Vagina (tissue), 2 donors: Measurements from ENCODE around the gene THAP4. TPM values are rescaled to one million over a fixed set of nuclear protein-coding genes. Genes with fewer than 3 reads are reported as not detected.

Experiments used
- DNase-seq, 2 donors: peaks; one replicate each; pipeline ENCODE4 v3.0.0-alpha.2; 2017; ENCODE audit errors: extremely low spot score in 2 of 2
- H3K27ac ChIP-seq: fragments of 200-600 bp; sonication (generic); one replicate; pipeline ENCODE4 v1.5.1; 2019
- H3K27me3 ChIP-seq: fragments of 200-600 bp; sonication (generic); one replicate; pipeline ENCODE4 v1.5.1; 2019
- H3K36me3 ChIP-seq, 2 donors: fragments of 200-600 bp; sonication (generic); one replicate each; pipeline ENCODE4 v1.5.1; 2017 to 2019
- H3K4me1 ChIP-seq: fragments of 200-600 bp; sonication (generic); one replicate; pipeline ENCODE4 v1.5.1; 2019
- H3K4me3 ChIP-seq, 2 donors: fragments of 200-600 bp; sonication (generic); 1 replicate in 1 of 2; 2 replicates in 1 of 2; pipeline ENCODE4 v1.5.1; 2016 to 2019
- H3K9me3 ChIP-seq: fragments of 200-600 bp; sonication (generic); one replicate; pipeline ENCODE4 v1.5.1; 2019
- POLR2A ChIP-seq, 2 donors: fragments of 450-650 bp; IDR thresholded peaks; one replicate each; pipeline ENCODE4 v1.6.1; 2017; ENCODE audit warnings: antibody characterized with exemption in 2 of 2, mild to moderate bottlenecking in 2 of 2, moderate library complexity in 2 of 2
- POLR2AphosphoS5 ChIP-seq, 2 donors: sonication (generic); formaldehyde crosslinking; IDR thresholded peaks; one replicate each; pipeline ENCODE4 v1.9.0; 2017; ENCODE audit warnings: antibody characterized with exemption in 2 of 2, mild to moderate bottlenecking in 2 of 2, low read depth in 1 of 2; ENCODE audit not compliant: insufficient read depth in 1 of 2
- intact Hi-C: fragments of 100-400 bp; cut with DNase I; formaldehyde crosslinking; loops from one replicate; pipeline ENCODE4 v1.15.1; 2023
- total RNA-seq: library from RNA; depleted of rRNA; stranded (reverse); fragments of >200 nt; gene quantifications from one replicate; pipeline ENCODE4 v1.2.3, GENCODE V29; 2016
- TF ChIP-seq, protein P1 (sequence below), 3 experiments: fragments of 450-650 bp in 2 of 3; fragments of 200-600 bp in 1 of 3; sonication (generic) in 1 of 3; IDR thresholded peaks; one replicate each; pipeline ENCODE4 v1.5.1; 2017 to 2019; ENCODE audit warnings: antibody characterized with exemption in 3 of 3, mild to moderate bottlenecking in 2 of 3, moderate library complexity in 2 of 3

Gene THAP4
- total RNA-seq, 1 donor from 2014 or later: 44.4 TPM

DNA sequence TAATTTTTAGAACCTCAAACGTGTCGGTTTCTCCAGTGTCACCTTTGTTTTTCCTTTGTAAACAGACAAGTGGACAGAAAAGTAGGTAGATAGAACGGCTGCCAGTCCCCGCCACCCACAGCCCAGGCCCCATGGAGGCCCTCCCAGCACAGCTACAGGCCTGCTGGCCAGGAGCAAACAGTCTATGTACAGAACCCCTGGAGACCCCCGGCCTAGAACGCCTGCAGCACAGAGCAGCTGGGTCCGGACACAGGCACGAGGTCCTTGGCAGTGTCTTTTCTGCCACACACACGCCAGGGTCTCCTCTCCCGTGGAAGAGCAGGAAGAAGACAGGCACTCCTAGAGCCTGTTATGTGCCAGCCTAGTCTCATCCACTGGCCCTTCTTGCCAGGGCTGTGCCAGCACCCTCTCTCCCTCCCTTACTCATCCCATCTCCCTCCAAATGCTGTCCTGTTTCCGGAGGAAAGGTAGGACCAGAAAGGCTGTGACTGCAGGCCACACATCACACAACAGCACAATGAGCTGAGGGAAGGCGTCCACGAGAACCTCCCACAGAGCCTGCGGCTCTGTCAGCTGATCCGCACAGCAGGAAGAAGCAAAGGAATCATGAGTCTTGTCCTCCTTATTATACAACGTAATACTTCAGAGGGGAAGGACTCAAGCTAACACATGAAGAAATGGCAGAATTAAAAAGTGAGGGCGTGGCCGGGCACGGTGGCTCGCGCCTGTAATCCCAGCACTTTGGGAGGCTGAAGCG lies 42.0 kb upstream of the THAP4 start:
- Histone ChIP-seq H3K27ac (no peak overlapping the region), H3K27me3 (no peaks in the 10 kb centered on the region), H3K4me3 (no peak overlapping the region), H3K9me3 (no peaks in the 10 kb centered on the region), H3K36me3 (peaks cover 0 to 27% of the 10 kb centered on the region in 2 donors), H3K4me1 (peaks cover 6% of the 10 kb centered on the region)
- intact Hi-C loops: no loop called here
- TF ChIP-seq POLR2AphosphoS5 (IDR thresholded peaks at IDR 0.05; ENCODE audit: insufficient read depth in 1 of 2, low read depth in 1 of 2) (no peak), POLR2A (IDR thresholded peaks at IDR 0.05) (no peak)
- TF ChIP-seq, protein P1, sequence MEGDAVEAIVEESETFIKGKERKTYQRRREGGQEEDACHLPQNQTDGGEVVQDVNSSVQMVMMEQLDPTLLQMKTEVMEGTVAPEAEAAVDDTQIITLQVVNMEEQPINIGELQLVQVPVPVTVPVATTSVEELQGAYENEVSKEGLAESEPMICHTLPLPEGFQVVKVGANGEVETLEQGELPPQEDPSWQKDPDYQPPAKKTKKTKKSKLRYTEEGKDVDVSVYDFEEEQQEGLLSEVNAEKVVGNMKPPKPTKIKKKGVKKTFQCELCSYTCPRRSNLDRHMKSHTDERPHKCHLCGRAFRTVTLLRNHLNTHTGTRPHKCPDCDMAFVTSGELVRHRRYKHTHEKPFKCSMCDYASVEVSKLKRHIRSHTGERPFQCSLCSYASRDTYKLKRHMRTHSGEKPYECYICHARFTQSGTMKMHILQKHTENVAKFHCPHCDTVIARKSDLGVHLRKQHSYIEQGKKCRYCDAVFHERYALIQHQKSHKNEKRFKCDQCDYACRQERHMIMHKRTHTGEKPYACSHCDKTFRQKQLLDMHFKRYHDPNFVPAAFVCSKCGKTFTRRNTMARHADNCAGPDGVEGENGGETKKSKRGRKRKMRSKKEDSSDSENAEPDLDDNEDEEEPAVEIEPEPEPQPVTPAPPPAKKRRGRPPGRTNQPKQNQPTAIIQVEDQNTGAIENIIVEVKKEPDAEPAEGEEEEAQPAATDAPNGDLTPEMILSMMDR (IDR thresholded peaks at IDR 0.05): no peak
- no peak for DNase-seq

DNA sequence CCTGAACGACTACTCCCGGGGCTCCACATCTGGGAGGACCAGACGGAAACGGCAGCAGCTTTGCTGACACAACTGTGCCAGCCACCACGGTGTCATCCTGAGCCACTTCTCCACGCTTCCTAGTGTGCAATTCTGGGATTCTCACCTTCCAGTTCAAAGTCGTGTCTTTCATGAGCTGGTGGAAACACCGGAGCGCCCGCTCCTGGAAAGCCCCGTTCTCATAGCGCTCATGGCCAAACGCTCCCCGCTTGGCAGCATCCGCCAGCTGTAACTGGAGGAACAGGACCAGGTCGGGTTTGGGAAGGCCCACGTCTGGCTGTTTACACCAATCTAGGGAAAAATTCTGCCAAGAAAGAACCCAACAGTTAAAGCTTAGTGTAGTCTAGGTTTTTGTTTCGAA lies 41.3 kb upstream of the THAP4 start:
- Histone ChIP-seq H3K27me3 (no peaks in the 10 kb centered on the region), H3K4me1 (peaks cover 6% of the 10 kb centered on the region), H3K9me3 (no peaks in the 10 kb centered on the region), H3K27ac (no peak overlapping the region), H3K4me3 (no peak overlapping the region), H3K36me3 (peaks cover 0 to 27% of the 10 kb centered on the region in 2 donors)
- no peak for TF ChIP-seq POLR2AphosphoS5 (IDR thresholded peaks at IDR 0.05; ENCODE audit: insufficient read depth in 1 of 2, low read depth in 1 of 2)
- TF ChIP-seq, protein P1 (IDR thresholded peaks at IDR 0.05): no peak
- TF ChIP-seq POLR2A (IDR thresholded peaks at IDR 0.05): no peak
- no peak for DNase-seq
- intact Hi-C loops: no loop called here

DNA sequence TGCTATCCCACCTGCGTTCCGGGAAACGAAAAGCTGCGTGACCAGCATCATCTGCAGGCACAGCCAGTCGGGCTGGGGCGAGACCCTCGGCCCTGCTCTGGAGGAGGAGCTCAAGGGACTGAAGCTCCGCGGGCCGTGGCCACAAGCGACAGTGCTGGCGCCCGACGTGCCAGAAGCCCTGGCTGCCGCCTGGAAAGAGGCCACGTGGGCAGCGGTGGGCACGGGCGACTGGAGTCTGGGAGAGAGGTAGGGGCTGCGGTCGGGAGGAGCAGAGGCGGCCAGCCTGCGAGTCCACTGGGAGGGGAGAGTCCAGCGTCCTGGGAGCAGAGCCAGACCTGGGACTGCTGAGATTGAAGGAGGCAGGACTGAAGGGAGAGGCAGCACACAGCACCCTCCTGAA lies 40.4 kb upstream of the THAP4 start:
- H3K4me3 ChIP-seq: no peak overlapping the region
- no peaks in the 10 kb centered on the region for H3K27me3 ChIP-seq
- H3K36me3 ChIP-seq: peaks cover 0 to 35% of the 10 kb centered on the region in 2 donors
- H3K9me3 ChIP-seq: no peaks in the 10 kb centered on the region
- peaks cover 6% of the 10 kb centered on the region for H3K4me1 ChIP-seq
- TF ChIP-seq POLR2AphosphoS5 (IDR thresholded peaks at IDR 0.05; ENCODE audit: insufficient read depth in 1 of 2, low read depth in 1 of 2): no peak
- no peak for TF ChIP-seq POLR2A (IDR thresholded peaks at IDR 0.05)
- TF ChIP-seq, protein P1 (IDR thresholded peaks at IDR 0.05): no peak
- no peak overlapping the region for H3K27ac ChIP-seq
- DNase-seq: no peak
- intact Hi-C loops: no loop called here

DNA sequence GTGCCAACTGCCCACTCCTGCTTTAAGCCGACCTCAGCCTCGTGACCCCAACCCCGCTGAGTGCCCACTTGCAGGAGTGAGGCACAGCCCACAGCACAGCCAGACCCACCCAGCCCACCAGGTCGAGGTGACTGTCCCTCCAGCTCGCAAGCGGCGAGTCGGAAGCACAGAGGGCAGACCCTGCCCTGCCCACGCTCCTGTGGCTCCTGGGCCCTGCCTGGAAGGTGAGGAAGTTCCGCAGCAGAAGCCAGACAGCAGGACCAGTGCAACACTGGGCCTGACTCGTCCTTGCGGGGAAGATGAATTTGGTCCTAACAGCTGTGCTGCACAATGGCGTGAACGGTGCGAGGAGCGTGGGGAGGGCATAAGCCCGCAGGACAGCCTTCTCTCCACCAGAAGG lies 39.7 kb upstream of the THAP4 start:
- H3K27ac ChIP-seq: no peak overlapping the region
- H3K36me3 ChIP-seq: peaks cover 0 to 42% of the 10 kb centered on the region in 2 donors
- no peaks in the 10 kb centered on the region for H3K9me3 ChIP-seq
- intact Hi-C loops: no loop called here
- peaks cover 6% of the 10 kb centered on the region for H3K4me1 ChIP-seq
- no peak for DNase-seq
- H3K27me3 ChIP-seq: no peaks in the 10 kb centered on the region
- TF ChIP-seq POLR2A (IDR thresholded peaks at IDR 0.05) (no peak), POLR2AphosphoS5 (IDR thresholded peaks at IDR 0.05; ENCODE audit: insufficient read depth in 1 of 2, low read depth in 1 of 2) (no peak)
- TF ChIP-seq, protein P1 (IDR thresholded peaks at IDR 0.05): no peak
- H3K4me3 ChIP-seq: no peak overlapping the region

DNA sequence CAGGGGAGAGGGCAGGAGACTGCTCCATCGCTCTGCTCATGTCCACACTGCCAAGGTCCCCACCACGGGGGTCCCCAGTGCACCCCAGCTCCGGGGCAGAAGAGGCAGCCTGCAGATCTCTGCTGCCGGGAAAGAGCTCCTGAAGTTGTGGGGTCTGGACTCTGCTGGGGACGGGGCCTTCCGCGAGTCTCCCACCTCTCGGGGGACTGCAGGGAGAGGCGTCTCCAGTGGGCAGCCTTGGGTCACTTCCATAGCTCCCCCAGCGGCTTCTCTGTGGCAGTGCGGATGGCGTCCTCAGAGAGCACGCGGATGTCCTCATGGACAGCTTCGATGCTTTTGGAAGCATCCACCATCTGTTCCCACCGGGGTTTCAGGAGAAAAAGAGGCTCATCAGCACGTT lies 38.9 kb upstream of the THAP4 start:
- H3K9me3 ChIP-seq: no peaks in the 10 kb centered on the region
- TF ChIP-seq, protein P1 (IDR thresholded peaks at IDR 0.05): no peak
- TF ChIP-seq POLR2A (IDR thresholded peaks at IDR 0.05): no peak
- no peak for TF ChIP-seq POLR2AphosphoS5 (IDR thresholded peaks at IDR 0.05; ENCODE audit: insufficient read depth in 1 of 2, low read depth in 1 of 2)
- no peaks in the 10 kb centered on the region for H3K4me1 ChIP-seq
- H3K27ac ChIP-seq: no peak overlapping the region
- no peak for DNase-seq
- H3K36me3 ChIP-seq: peaks cover 0 to 50% of the 10 kb centered on the region in 2 donors
- no peak overlapping the region for H3K4me3 ChIP-seq
- intact Hi-C loops: no loop called here
- H3K27me3 ChIP-seq: no peaks in the 10 kb centered on the region
